Activated B cell treated with CpG ODN at 0.5 μM for 24 hours (primary cell): ENCODE results near the gene EML1. TPM values are rescaled to one million over a fixed set of nuclear protein-coding genes. Genes with fewer than 3 reads are reported as not detected.
A peak's percentile ranks its signal among the peaks of the same experiment; 100 is the strongest.

Experiments used
- ATAC-seq: fragments of 200-7000 bp; cut with Tn5 transposase; one replicate; pipeline ENCODE4 v1.10.0; 2021; ENCODE audit warnings: low read depth, mild to moderate bottlenecking, moderate library complexity
- CTCF ChIA-PET: fragments of 350-600 bp; sonication (Branson Sonifier 250); formaldehyde crosslinking; loops from one replicate; lab custom pipeline; 2021; ENCODE audit warnings: antibody characterized with exemption; lab: Charles Lee
- POLR2A ChIA-PET: fragments of 350-600 bp; sonication (Branson Sonifier 250); formaldehyde crosslinking; loops from one replicate; lab custom pipeline; 2021; ENCODE audit warnings: antibody characterized with exemption; lab: Charles Lee
- DNase-seq: peaks from one replicate; pipeline ENCODE4 v3.0.0; 2022
- H3K27ac Mint-ChIP-seq: one replicate; pipeline ENCODE4 v1.8.0; 2020; ENCODE audit warnings: mixed read lengths
- H3K27me3 Mint-ChIP-seq: one replicate; pipeline ENCODE4 v1.8.0; 2021; ENCODE audit warnings: mixed read lengths
- H3K36me3 Mint-ChIP-seq: one replicate; pipeline ENCODE4 v1.8.0; 2021; ENCODE audit warnings: low read depth, mixed read lengths
- H3K4me1 Mint-ChIP-seq: one replicate; pipeline ENCODE4 v1.8.0; 2021; ENCODE audit warnings: mixed read lengths
- H3K4me3 Mint-ChIP-seq: one replicate; pipeline ENCODE4 v1.8.0; 2020; ENCODE audit warnings: mild to moderate bottlenecking, mixed read lengths
- H3K9me3 Mint-ChIP-seq: one replicate; pipeline ENCODE4 v1.8.0; 2020; ENCODE audit warnings: mixed read lengths
- intact Hi-C: fragments of 100-400 bp; cut with micrococcal nuclease; formaldehyde crosslinking; loops from one replicate; pipeline ENCODE4 v1.15.1; 2024
- total RNA-seq: library from RNA; stranded (reverse); gene quantifications from 2 replicates; pipeline ENCODE4 v1.2.3, GENCODE V29; 2022
- TF ChIP-seq, protein P1 (sequence below): fragments of 200-600 bp; IDR thresholded peaks from one replicate; pipeline ENCODE4 v1.8.0; 2022; ENCODE audit warnings: antibody characterized with exemption, mild to moderate bottlenecking

The EML1 gene, protein sequence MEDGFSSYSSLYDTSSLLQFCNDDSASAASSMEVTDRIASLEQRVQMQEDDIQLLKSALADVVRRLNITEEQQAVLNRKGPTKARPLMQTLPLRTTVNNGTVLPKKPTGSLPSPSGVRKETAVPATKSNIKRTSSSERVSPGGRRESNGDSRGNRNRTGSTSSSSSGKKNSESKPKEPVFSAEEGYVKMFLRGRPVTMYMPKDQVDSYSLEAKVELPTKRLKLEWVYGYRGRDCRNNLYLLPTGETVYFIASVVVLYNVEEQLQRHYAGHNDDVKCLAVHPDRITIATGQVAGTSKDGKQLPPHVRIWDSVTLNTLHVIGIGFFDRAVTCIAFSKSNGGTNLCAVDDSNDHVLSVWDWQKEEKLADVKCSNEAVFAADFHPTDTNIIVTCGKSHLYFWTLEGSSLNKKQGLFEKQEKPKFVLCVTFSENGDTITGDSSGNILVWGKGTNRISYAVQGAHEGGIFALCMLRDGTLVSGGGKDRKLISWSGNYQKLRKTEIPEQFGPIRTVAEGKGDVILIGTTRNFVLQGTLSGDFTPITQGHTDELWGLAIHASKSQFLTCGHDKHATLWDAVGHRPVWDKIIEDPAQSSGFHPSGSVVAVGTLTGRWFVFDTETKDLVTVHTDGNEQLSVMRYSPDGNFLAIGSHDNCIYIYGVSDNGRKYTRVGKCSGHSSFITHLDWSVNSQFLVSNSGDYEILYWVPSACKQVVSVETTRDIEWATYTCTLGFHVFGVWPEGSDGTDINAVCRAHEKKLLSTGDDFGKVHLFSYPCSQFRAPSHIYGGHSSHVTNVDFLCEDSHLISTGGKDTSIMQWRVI
- total RNA-seq: not detected in 2 replicates

DNA sequence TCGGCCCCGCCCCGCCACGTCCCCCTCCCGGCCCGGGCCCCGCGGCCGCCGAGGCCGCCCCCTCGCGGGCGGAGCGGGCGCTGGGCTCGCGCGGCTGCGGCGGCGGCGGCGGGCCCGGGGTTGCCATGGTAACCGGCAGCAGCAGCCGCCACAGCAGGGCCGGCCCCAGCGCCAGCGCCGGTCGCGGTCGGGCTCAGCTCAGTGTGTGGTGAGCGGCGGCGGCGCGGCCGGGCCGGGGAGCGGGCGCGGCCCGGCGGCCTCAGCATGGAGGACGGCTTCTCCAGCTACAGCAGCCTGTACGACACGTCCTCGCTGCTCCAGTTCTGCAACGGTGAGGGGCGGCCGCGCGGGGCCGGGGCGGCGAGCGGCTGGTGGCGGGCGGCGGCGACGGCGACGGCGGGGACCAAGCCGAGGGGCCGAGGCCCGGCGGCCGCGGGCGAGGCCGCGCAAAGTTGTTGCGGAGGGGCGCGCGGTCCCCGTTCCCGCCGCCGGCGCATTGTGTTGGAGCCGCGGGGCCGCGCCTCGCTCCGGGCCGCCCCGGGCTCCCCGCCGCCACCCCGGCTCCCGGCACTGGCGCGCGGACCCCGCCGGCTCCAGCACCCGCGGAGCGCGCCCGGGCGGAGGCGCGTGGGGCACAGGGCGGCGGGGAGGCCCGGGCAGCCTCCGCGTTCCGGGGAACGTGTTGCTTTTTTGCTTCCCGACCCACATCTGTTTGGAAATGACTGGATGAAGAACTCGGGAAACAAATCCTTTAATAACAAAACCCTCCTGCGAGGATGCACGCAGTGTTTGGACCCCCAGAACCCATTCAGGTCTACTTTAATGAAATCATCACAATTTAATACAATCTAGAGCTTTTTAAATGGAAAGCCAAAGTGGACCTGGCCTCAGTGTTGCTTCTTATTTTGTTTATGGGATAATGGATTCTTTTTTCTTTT, at the start of gene EML1:
Gene EML1 (plus strand): TSS at position 201 of the 938 bp plus-strand sequence. CDS start 64 bp downstream, at position 265.
- Mint-ChIP-seq H3K4me3 (peak within 1 kb of the TSS; percentile 53), H3K9me3 (no peaks in the 10 kb centered on the region), H3K27me3 (peaks cover 60% of the 10 kb centered on the region), H3K36me3 (no peaks in the 10 kb centered on the region), H3K27ac (no peak within 1 kb of the TSS), H3K4me1 (peaks cover 6% of the 10 kb centered on the region)
- DNase-seq (peak; percentile 57), ATAC-seq (peak; percentile 94)
- POLR2A ChIA-PET: no interaction called here
- CTCF ChIA-PET: no interaction called here
- intact Hi-C loops: loop anchor here (1.0 kb wide), 1 partner anchor 109 kb away; the partner anchor contains the start of gene CYP46A1
- TF ChIP-seq, protein P1, sequence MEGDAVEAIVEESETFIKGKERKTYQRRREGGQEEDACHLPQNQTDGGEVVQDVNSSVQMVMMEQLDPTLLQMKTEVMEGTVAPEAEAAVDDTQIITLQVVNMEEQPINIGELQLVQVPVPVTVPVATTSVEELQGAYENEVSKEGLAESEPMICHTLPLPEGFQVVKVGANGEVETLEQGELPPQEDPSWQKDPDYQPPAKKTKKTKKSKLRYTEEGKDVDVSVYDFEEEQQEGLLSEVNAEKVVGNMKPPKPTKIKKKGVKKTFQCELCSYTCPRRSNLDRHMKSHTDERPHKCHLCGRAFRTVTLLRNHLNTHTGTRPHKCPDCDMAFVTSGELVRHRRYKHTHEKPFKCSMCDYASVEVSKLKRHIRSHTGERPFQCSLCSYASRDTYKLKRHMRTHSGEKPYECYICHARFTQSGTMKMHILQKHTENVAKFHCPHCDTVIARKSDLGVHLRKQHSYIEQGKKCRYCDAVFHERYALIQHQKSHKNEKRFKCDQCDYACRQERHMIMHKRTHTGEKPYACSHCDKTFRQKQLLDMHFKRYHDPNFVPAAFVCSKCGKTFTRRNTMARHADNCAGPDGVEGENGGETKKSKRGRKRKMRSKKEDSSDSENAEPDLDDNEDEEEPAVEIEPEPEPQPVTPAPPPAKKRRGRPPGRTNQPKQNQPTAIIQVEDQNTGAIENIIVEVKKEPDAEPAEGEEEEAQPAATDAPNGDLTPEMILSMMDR: no peak

DNA sequence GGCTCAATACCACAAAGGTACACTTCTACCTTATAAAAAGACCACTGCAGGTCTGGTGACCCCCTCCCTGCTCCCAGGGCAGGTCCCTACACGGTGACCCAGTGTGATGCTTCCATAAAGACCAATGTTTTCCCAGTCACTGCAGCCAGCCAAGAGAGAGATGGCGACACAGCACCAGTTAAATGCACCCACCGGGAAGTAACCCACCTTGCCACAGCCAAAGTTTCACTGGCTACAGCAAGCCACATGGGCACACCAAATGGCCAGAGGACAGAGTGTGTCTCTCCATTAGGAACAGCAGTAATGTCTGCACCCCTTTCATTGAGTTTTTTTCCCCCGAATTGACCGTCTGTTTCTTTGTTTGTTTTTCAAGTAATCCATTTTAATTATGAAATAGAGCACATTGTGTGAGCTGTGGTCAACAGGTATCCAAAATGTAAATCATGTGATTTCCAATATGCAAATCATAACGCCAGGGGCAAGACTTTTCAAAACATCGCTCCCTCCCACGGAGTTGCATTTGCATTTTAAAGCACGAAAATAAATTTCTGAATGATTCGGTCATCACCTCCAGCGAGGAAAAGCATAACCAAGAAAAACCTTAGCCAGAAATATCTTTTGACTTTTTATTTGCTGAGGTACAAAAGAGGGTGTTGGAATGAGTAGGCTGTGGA, 48.9 kb upstream of the EML1 start:
- peaks cover 48% of the 10 kb centered on the region for H3K27me3 Mint-ChIP-seq
- H3K27ac Mint-ChIP-seq: no peak overlapping the region
- TF ChIP-seq, protein P1: no peak
- no peaks in the 10 kb centered on the region for H3K36me3 Mint-ChIP-seq
- no peak overlapping the region for H3K4me3 Mint-ChIP-seq
- H3K4me1 Mint-ChIP-seq: no peaks in the 10 kb centered on the region
- ChIA-PET POLR2A (no interaction called here), CTCF (no interaction called here)
- ATAC-seq: no peak
- no peak for DNase-seq
- no peaks in the 10 kb centered on the region for H3K9me3 Mint-ChIP-seq
- intact Hi-C loops: no loop called here

DNA sequence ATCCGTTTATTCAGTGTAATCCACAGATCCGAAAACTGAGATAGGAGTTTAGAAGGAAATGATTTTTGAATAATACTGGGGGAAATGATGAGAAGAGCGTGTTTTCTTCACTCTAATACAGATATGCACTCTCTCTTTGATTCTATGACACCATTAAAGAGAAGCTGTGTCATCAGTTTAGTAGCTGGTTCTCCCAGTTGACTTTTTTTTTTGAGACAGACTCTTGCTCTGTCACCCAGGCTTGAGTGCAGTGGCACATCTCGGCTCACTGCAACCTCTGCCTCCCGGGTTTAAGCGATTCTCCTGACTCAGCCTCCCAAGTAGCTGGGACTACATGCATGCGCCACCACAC, 48.4 kb upstream of the EML1 start:
- H3K27ac Mint-ChIP-seq: no peak overlapping the region
- ChIA-PET CTCF (no interaction called here), POLR2A (no interaction called here)
- H3K27me3 Mint-ChIP-seq: peaks cover 43% of the 10 kb centered on the region
- DNase-seq (no peak), ATAC-seq (no peak)
- no peaks in the 10 kb centered on the region for H3K9me3 Mint-ChIP-seq
- TF ChIP-seq, protein P1: no peak
- H3K36me3 Mint-ChIP-seq: no peaks in the 10 kb centered on the region
- H3K4me3 Mint-ChIP-seq: no peak overlapping the region
- no peaks in the 10 kb centered on the region for H3K4me1 Mint-ChIP-seq
- intact Hi-C loops: no loop called here

DNA sequence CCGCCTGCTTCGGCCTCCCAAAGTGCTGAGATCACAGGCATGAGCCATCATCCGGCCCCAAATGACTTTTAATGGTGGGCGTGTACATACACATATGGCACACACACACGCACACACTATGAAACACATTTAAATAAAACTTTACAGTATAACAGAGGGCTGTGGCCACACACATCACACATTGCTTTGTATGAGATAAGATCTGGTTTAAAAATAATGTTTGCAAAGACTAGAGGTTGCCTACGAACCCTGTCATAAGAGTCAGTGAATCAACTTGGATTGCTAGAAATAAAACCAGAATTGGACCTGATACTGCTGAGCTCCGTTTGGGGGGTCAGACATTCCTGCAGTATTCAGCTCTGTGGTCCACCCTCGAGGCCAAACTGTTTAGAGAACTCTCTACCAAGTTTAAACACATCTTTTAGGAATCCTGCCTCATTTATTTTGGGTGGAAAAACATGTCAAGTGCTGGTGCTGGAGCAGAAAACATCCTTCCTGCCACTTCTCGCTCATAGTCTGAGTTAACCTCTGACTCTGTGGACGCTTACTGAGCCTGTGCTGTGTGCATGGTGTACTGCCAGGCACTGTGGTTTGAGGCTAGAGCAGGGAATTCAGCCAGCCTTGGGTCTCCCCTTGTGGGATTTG, 47.8 kb upstream of the EML1 start:
- peaks cover 43% of the 10 kb centered on the region for H3K27me3 Mint-ChIP-seq
- H3K9me3 Mint-ChIP-seq: no peaks in the 10 kb centered on the region
- H3K27ac Mint-ChIP-seq: no peak overlapping the region
- TF ChIP-seq, protein P1: no peak
- H3K4me3 Mint-ChIP-seq: no peak overlapping the region
- no peaks in the 10 kb centered on the region for H3K36me3 Mint-ChIP-seq
- ATAC-seq (no peak), DNase-seq (no peak)
- ChIA-PET POLR2A (no interaction called here), CTCF (no interaction called here)
- intact Hi-C loops: no loop called here
- no peaks in the 10 kb centered on the region for H3K4me1 Mint-ChIP-seq
